Nephron (organoid): Measurements from ENCODE around the gene UNC45A.
"Not testable (repeated sequence)": the region's sequence is repeated elsewhere in the genome, so short reads cannot be mapped to it uniquely, and the experiment has no call there.

Source experiments
- H3K27ac Mint-ChIP-seq, 3 experiments: 2 replicates each; pipeline ENCODE4 v1.8.0; 2020; ENCODE audit warnings: mixed read lengths in 3 of 3, mild to moderate bottlenecking in 2 of 3, moderate library complexity in 1 of 3
- H3K27me3 Mint-ChIP-seq: 2 replicates; pipeline ENCODE4 v1.8.0; 2021; ENCODE audit warnings: low read depth, mild to moderate bottlenecking, moderate library complexity, mixed read lengths
- H3K36me3 Mint-ChIP-seq: 2 replicates; pipeline ENCODE4 v1.8.0; 2020; ENCODE audit warnings: low read depth, mixed read lengths
- H3K4me1 Mint-ChIP-seq: 2 replicates; pipeline ENCODE4 v1.8.0; 2020; ENCODE audit warnings: mixed read lengths
- H3K4me3 Mint-ChIP-seq, 3 experiments: 2 replicates each; pipeline ENCODE4 v1.8.0; 2020; ENCODE audit warnings: mild to moderate bottlenecking in 3 of 3, mixed read lengths in 3 of 3, moderate library complexity in 2 of 3
- H3K9me3 Mint-ChIP-seq: 2 replicates; pipeline ENCODE4 v1.8.0; 2020; ENCODE audit warnings: mixed read lengths
- CTCF ChIP-seq, 3 experiments: fragments of 200-600 bp; sonication (generic); IDR thresholded peaks; one replicate each; pipeline ENCODE4 v1.5.0; 2021; ENCODE audit warnings: antibody characterized with exemption in 3 of 3; ENCODE audit not compliant: unreplicated experiment in 3 of 3

Gene UNC45A

GRCh38 chr15:90893175-90894090, 41.7 kb upstream of the UNC45A start:
- no peak for TF ChIP-seq CTCF (IDR thresholded peaks at IDR 0.05; ENCODE audit: unreplicated experiment in 3 of 3)
- H3K27ac Mint-ChIP-seq = no peak overlapping the region

GRCh38 chr15:90895571-90896117, 39.4 kb upstream of the UNC45A start:
- Mint-ChIP-seq H3K36me3 (peaks cover 5% of the 10 kb centered on the region), H3K9me3 (no peaks in the 10 kb centered on the region), H3K27me3 (peaks cover 8% of the 10 kb centered on the region), H3K27ac (peak overlapping the region in 1 of 3 experiments; percentile 23), H3K4me1 (peaks cover 8% of the 10 kb centered on the region), H3K4me3 (no peak overlapping the region)
- no peak for TF ChIP-seq CTCF (IDR thresholded peaks at IDR 0.05; ENCODE audit: unreplicated experiment in 3 of 3)

More at GRCh38 chr15:90893175-90894090, 41.7 kb upstream of the UNC45A start:
- peaks cover 5% of the 10 kb centered on the region for H3K36me3 Mint-ChIP-seq
- H3K27me3 Mint-ChIP-seq = peaks cover 8% of the 10 kb centered on the region
- peaks cover 8% of the 10 kb centered on the region for H3K4me1 Mint-ChIP-seq
- H3K9me3 Mint-ChIP-seq = no peaks in the 10 kb centered on the region
- no peak overlapping the region for H3K4me3 Mint-ChIP-seq

GRCh38 chr15:90897131-90897655, 37.9 kb upstream of the UNC45A start:
- not testable (repeated sequence) for H3K27ac Mint-ChIP-seq, H3K27me3 Mint-ChIP-seq, H3K4me3 Mint-ChIP-seq, H3K9me3 Mint-ChIP-seq, H3K36me3 Mint-ChIP-seq
- peaks cover 20% of the 10 kb centered on the region for H3K4me1 Mint-ChIP-seq

GRCh38 chr15:90901175-90902039, 33.7 kb upstream of the UNC45A start:
- TF ChIP-seq CTCF (IDR thresholded peaks at IDR 0.05; ENCODE audit: unreplicated experiment in 3 of 3) = no peak
- H3K27ac Mint-ChIP-seq = peak overlapping the region; percentile 98 to 99 (median 99)
- peaks cover 8% of the 10 kb centered on the region for H3K27me3 Mint-ChIP-seq
- H3K36me3 Mint-ChIP-seq = peaks cover 15% of the 10 kb centered on the region
- H3K4me3 Mint-ChIP-seq = peak overlapping the region; percentile 85 to 96 (median 95)
- no peaks in the 10 kb centered on the region for H3K9me3 Mint-ChIP-seq
- H3K4me1 Mint-ChIP-seq = peaks cover 13% of the 10 kb centered on the region

GRCh38 chr15:90902040-90902839, 32.8 kb upstream of the UNC45A start:
- peak overlapping the region; percentile 85 to 96 (median 95) for H3K4me3 Mint-ChIP-seq
- peaks cover 5% of the 10 kb centered on the region for H3K27me3 Mint-ChIP-seq
- no peaks in the 10 kb centered on the region for H3K9me3 Mint-ChIP-seq
- TF ChIP-seq CTCF (IDR thresholded peaks at IDR 0.05; ENCODE audit: unreplicated experiment in 3 of 3) = peak; percentile 57 to 74 (median 64)
- H3K27ac Mint-ChIP-seq = peak overlapping the region; percentile 98 to 99 (median 99)
- peaks cover 22% of the 10 kb centered on the region for H3K36me3 Mint-ChIP-seq
- peaks cover 13% of the 10 kb centered on the region for H3K4me1 Mint-ChIP-seq
